Urinary bladder (tissue), 4 donors: ENCODE measurements around the gene PRCC. TPM values are rescaled to one million over a fixed set of nuclear protein-coding genes. Genes with fewer than 3 reads are reported as not detected.

Source experiments
- DNase-seq: peaks from one replicate; pipeline ENCODE4 v3.0.0-alpha.2; 2015; ENCODE audit errors: extremely low spot score
- H3K27ac ChIP-seq: one replicate; pipeline ENCODE4 v1.5.1; 2013; ENCODE audit warnings: low read depth, mild to moderate bottlenecking, moderate library complexity
- H3K36me3 ChIP-seq: one replicate; pipeline ENCODE4 v1.6.1; 2013; ENCODE audit warnings: mild to moderate bottlenecking, moderate library complexity; ENCODE audit not compliant: insufficient read depth
- H3K4me1 ChIP-seq: one replicate; pipeline ENCODE4 v1.6.1; 2013; ENCODE audit warnings: mild to moderate bottlenecking, moderate library complexity; ENCODE audit not compliant: insufficient read depth
- H3K4me3 ChIP-seq: one replicate; pipeline ENCODE4 v1.5.1; 2013; ENCODE audit warnings: low read depth, low read length
- WGBS: extraction: QIAGEN DNeasy Blood & Tissue Kit; methylation state at CpG from one replicate; pipeline ENCODE4 v1.1.7; 2013; 5-methylcytosine and 5-hydroxymethylcytosine counted together
- polyA plus RNA-seq: library from polyadenylated mRNA; stranded (reverse); fragments of 200-250 nt; gene quantifications from one replicate; pipeline ENCODE4 v1.2.3, GENCODE V29; 2013
- total RNA-seq: library from RNA; depleted of rRNA; stranded (reverse); fragments of >200 nt; gene quantifications from one replicate; pipeline ENCODE4 v1.2.3, GENCODE V29; 2014
- donor health status: healthy with polysubstance abuse.
- donor health status: healthy.

PRCC gene, protein sequence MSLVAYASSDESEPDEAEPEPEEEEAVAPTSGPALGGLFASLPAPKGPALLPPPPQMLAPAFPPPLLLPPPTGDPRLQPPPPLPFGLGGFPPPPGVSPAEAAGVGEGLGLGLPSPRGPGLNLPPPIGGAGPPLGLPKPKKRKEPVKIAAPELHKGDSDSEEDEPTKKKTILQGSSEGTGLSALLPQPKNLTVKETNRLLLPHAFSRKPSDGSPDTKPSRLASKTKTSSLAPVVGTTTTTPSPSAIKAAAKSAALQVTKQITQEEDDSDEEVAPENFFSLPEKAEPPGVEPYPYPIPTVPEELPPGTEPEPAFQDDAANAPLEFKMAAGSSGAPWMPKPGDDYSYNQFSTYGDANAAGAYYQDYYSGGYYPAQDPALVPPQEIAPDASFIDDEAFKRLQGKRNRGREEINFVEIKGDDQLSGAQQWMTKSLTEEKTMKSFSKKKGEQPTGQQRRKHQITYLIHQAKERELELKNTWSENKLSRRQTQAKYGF
- total RNA-seq, result 17.7 TPM
- 49.5 TPM for polyA plus RNA-seq

DNA sequence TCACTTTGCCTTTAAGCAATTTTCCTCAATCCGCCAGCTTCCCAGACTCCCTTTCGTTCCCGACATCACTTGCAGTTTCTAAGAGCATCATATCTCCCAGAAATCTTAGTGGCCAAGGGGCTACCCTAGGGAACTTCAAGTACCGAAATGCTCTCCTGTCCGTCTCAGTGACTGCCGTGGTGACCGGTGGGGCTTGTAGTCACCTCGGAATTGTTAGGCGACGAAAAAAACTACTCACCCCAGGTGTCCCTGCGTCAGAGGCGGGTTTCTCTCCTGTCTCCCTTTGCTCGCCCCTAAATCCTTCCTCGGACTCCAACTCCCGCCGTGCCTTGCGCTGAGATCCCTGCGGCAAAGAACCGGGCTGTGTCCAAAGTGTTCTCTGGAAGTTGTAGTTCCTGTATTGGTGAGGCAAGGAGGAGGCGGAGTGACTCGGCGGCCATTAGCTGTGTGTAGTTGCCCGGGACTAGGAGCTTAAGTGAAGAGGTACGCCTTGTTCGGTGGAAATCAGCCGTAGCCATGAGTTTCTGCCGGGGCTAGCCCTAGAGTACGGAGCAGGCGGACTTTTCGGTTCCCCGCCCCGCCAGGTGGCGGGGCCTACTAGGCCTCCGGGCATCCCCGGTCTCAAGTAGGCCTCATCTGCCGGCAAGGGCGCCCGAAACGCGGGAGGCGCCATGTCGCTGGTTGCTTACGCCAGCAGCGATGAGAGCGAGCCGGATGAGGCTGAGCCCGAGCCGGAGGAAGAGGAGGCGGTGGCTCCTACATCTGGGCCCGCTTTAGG lies at the start of gene PRCC:
PRCC (plus strand) TSS at position 435 of the 778 bp plus-strand sequence; CDS start at position 672, 237 bp downstream.
- Histone ChIP-seq H3K4me1 (peaks cover 1% of the 10 kb centered on the region), H3K36me3 (no peaks in the 10 kb centered on the region), H3K4me3 (peak within 1 kb of the TSS; percentile 89), H3K27ac (peak within 1 kb of the TSS; percentile 94)
- under 1% methylated on average over 50 of the region's 50 CpGs for WGBS
- DNase-seq, result peak; percentile 99

DNA sequence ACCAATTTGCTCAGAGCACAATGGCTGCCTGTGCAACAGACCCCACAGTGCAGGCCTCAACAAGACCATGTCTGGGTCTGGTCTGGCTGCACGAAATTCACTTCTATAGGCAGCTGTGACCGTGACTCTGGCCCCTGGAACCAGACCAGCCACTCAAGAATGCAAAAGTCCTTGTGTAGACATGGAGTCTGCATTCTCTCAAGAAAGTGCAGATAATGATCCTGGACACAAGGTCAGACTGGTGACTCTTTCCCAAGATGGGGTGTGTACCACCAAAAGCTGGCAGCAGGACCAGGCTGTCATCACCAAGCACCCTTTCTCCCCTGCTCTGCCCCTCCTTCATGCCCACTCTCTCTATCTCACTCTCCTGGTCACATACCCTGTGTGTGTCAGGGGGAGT lies 46.2 kb upstream of the PRCC start:
- no peak for DNase-seq
- H3K4me1 ChIP-seq, result no peaks in the 10 kb centered on the region
- WGBS, result 68% methylated on average over 2 of the region's 2 CpGs
- peaks cover 2% of the 10 kb centered on the region for H3K36me3 ChIP-seq
- no peak overlapping the region for H3K27ac ChIP-seq
- no peak overlapping the region for H3K4me3 ChIP-seq

DNA sequence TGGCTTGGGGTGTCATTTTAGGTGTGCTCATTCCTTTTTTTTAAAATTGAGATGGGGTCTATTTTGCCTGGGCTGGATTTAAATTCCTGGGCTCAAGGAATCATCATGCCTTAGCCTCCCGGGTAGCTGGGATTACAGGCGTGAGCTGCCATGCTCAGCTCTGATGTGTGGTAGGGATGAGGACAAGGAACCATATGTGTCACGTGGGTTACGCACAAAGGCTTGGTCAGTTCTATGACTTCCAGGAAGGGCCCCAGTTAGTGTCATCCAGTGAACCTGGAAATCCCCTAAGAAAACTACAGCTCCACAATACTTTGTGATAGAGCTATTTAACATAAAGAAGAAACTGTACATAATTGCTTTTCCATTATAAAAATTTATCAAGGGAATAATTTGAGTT lies 45.8 kb upstream of the PRCC start:
- no peaks in the 10 kb centered on the region for H3K4me1 ChIP-seq
- peaks cover 2% of the 10 kb centered on the region for H3K36me3 ChIP-seq
- no peak overlapping the region for H3K4me3 ChIP-seq
- H3K27ac ChIP-seq, result no peak overlapping the region
- 84% methylated on average over 4 of the region's 4 CpGs for WGBS
- DNase-seq, result no peak

DNA sequence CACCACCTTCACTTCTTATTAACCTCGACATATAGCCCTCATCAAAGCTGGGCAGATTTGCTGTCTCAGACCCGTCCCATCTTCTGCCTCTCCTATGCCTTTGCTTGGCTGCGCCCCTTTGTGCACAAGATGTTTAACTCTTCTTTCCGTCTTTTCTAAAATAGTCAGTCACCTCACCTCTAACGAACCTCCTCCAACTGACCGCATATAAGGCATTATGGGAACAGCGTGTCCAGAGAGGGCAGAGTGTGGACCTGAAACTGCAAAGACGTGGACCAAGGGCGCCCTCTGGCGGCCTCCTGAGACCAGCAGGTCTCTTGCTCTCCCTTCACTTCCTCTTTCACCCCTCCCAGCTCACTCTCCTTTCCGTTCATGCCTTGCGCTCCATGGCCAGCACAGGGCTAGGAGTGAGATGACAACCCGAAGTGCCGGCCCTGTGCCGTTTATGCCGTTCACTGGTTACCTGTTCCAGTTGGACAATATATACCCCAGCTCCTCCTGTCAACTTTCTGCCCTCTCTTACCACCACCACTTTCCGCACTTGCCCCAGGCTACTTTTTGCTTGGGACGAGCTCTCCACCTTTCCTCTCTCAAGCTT lies 41.6 kb upstream of the PRCC start:
- H3K27ac ChIP-seq, result no peak overlapping the region
- H3K4me1 ChIP-seq, result peaks cover 4% of the 10 kb centered on the region
- peak overlapping the region; percentile 5 for H3K4me3 ChIP-seq
- WGBS, result 11% methylated on average over 18 of the region's 18 CpGs
- DNase-seq, result no peak
- peaks cover 2% of the 10 kb centered on the region for H3K36me3 ChIP-seq

DNA sequence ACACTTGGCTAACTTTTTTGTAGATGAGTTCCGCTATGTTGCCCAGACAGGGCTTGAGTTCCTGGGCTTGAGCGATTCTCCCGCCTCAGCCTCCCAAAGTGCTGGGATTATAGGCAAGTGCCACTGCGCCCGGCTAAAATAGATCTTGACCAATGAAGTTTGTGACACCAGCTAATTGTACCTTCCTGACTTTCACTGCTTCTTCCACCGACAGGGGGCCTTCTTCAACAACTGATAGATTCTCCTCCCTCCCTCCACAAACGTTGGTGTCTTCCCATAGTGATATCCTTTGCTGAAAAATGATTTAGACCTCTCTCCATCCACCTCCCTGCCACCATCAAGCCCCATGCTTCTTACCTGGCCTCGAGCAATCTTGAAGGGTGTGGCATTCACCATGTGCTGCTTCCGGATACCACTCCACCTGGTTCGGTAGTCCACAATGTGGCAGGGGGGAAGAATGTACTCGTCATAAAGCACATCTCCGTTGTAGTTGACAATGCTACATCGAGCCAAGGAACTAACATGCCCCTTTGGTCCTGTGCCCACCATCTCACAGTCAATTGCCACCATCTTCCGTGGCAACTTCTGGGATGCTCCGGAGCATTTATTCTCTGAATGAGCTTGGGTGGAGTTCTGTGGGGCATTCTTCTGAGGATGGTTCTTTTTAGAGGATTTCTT lies 40.6 kb upstream of the PRCC start:
- WGBS, result 50% methylated on average over 15 of the region's 15 CpGs
- Histone ChIP-seq H3K4me1 (peaks cover 4% of the 10 kb centered on the region), H3K4me3 (no peak overlapping the region), H3K36me3 (peaks cover 2% of the 10 kb centered on the region), H3K27ac (no peak overlapping the region)
- DNase-seq, result no peak

DNA sequence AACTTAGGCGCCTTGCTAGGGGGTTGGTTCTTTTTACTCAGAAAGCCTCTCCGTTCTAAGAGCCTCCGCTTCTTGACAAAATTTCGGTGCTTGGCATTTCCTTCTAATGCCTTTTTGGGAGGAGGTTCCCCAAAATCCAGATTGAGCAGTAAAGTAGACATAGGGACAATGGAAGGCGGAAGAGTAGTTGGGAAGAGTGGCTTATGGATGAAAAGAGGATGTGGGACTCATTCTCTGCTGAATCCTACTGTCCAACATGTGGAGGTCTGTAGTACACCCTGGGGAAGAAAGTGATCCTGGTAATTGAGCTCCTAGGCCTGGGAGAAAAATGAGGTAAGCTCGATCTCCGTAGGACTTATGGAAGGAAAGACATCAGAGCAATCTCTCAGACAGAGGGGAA lies 39.8 kb upstream of the PRCC start:
- Histone ChIP-seq H3K4me1 (peaks cover 4% of the 10 kb centered on the region), H3K4me3 (peak overlapping the region; percentile 59), H3K27ac (no peak overlapping the region), H3K36me3 (peaks cover 2% of the 10 kb centered on the region)
- no peak for DNase-seq
- 54% methylated on average over 7 of the region's 7 CpGs for WGBS

DNA sequence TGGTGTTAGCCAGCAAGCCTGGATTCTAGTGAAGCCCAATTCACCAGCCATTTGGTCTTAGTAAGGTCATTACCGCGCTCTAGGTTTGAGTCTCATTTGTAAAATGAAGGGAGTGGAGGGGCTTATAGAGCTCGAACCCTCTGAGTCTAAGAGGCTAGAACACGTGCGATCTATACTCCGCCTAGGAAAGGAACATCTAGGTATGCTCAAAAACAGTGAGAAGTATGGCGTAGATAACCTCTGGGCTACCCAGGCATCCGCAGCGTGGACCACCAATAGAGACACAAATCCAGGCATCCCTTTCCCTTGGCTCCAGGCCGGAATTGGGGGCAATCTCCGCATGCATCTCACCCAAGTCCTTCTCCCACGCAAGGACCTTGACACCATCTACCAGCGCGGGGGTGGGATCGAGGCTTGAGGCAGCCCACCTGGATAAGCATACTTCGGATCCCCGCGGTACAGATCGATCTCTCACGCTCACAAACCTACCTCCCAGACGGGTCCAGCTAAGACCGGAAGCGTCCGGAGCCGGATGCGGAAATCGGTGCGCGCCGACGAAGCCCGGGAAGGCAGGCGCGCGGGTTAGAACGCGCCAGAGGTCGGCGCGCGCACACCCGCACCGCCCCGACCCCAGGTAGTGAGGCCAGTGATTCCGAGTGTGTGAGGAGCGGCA lies 39.3 kb upstream of the PRCC start, which contains the start of gene METTL25B:
METTL25B (plus strand) TSS at position 544 of the 673 bp plus-strand sequence. CDS start 636 bp downstream, outside the sequence.
- no peak for DNase-seq
- H3K27ac ChIP-seq, result peak within 1 kb of the TSS; percentile 94
- under 1% methylated on average over 46 of the region's 46 CpGs for WGBS
- peaks cover 4% of the 10 kb centered on the region for H3K4me1 ChIP-seq
- peak within 1 kb of the TSS; percentile 59 for H3K4me3 ChIP-seq
- H3K36me3 ChIP-seq, result peaks cover 2% of the 10 kb centered on the region

DNA sequence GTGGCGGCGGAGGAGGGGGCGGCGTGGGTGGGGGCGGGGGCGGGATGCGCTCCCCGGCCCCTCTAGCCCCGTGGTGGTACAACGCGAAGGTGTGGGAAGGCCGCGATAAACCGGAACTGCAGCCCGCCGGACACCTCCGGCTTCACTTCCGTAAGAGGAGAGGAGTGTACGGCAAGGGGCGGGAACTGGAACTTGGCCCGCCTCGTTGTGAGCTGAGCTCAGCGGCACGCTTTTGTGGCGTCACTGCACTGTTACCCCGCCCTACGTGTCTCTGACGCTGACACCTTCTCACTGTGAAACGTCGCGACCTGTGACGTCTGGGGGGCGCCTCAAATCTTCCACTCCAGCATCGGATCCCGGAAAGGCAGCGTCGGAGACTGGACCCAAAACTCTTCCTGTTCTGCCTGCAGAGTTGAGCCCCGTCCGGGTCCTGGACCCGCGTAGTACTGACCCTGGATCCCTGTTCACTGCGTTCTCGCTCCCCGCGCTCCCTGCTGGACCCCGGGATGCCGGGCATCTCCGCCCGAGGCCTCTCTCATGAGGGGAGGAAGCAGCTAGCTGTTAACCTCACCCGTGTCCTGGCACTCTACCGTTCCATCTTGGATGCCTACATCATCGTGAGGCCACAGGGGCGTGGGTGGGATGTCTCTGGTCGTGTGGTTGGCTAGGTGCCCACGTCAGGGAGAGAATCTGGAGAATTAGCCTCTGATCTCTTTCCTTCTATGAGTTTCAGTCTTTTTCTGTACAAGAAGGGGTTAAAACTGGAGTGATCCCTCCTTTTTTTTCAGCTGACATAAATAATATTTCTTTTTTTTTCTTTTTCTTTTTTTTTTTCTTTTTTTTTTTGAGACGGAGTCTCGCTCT lies 38.5 kb upstream of the PRCC start, which contains the start of gene ISG20L2:
ISG20L2 (minus strand) TSS at position 168 of the 864 bp plus-strand sequence. CDS start 1,114 bp downstream, outside the sequence.
- Histone ChIP-seq H3K36me3 (peaks cover 2% of the 10 kb centered on the region), H3K27ac (peak within 1 kb of the TSS; percentile 94), H3K4me1 (peaks cover 4% of the 10 kb centered on the region), H3K4me3 (peak within 1 kb of the TSS; percentile 59)
- peak; percentile 91 for DNase-seq
- WGBS, result under 1% methylated on average over 57 of the region's 57 CpGs

DNA sequence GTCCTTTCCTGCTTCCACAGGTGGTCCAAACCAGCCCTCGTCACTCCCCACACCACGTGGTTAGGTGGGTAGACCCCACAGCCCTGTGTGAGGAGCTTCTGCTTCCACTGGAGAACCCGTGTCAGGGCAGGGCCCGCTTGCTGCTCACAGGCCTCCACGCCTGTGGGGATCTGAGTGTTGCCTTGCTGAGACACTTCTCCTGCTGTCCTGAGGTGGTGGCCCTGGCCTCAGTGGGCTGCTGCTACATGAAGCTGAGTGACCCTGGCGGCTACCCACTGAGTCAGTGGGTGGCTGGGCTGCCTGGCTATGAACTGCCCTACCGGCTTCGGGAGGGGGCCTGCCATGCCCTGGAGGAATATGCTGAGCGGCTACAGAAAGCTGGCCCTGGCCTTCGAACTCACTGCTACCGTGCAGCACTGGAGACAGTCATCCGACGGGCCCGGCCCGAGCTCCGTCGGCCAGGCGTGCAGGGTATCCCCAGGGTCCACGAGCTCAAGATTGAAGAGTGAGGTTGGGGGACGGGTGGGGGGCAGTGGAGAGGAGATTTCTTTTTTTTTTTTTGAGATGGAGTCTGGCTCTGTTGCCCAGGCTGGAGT lies 33.2 kb upstream of the PRCC start:
- DNase-seq, result no peak
- H3K27ac ChIP-seq, result no peak overlapping the region
- H3K4me1 ChIP-seq, result no peaks in the 10 kb centered on the region
- 93% methylated on average over 20 of the region's 20 CpGs for WGBS
- no peak overlapping the region for H3K4me3 ChIP-seq
- H3K36me3 ChIP-seq, result no peaks in the 10 kb centered on the region

DNA sequence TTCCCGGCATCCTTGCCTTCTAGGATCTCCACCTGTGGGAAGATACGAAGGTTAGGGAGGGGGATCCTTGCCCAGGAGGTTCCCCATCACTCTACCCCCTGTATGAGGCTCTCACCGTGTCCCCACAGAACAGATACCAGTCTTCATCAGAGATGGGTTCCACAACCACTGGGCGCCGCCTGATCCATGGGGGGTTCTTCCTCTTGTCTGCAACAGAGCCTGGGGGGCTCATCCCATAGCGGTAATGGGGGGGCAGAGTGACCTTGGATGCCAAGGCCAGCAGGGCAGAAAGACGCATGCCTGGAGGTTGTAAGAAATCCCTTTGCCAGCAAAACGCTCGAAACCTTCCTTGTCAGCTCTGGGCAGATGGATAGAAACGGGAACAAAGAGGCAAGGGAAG lies 28.9 kb upstream of the PRCC start:
- H3K36me3 ChIP-seq, result no peaks in the 10 kb centered on the region
- DNase-seq, result no peak
- 89% methylated on average over 10 of the region's 10 CpGs for WGBS
- H3K4me1 ChIP-seq, result no peaks in the 10 kb centered on the region
- H3K4me3 ChIP-seq, result no peak overlapping the region
- no peak overlapping the region for H3K27ac ChIP-seq

DNA sequence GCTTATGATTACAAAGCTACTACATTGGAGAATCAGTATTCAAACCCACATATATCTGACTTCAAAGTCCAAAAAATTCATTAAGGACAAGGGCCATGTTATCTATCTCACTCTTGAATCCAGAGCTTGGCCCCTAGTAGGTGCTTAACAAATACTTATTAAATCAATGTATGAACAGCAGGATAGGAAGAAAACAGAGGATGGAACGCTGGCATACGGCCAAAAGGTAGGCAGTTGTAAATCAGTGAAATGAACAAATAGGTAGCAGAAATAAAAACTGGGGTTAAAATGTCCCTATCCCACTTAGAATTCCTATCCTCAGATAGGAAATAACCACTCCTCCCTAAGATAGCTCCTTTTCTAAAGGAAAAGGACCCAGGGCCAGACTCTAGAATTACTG lies 28.4 kb upstream of the PRCC start:
- no peak for DNase-seq
- Histone ChIP-seq H3K4me3 (no peak overlapping the region), H3K27ac (no peak overlapping the region), H3K36me3 (no peaks in the 10 kb centered on the region), H3K4me1 (no peaks in the 10 kb centered on the region)
- WGBS, result 86% methylated on average over 2 of the region's 2 CpGs
